ENCODE results near the gene PIK3R5.

- TF ChIP-seq CTCF (IDR thresholded peaks at IDR 0.05) (no peak), RFX5 (IDR thresholded peaks at IDR 0.05) (no peak), MAX (IDR thresholded peaks at IDR 0.05) (no peak), KDM1A (IDR thresholded peaks at IDR 0.05; ENCODE audit: low read depth) (no peak), MAZ (IDR thresholded peaks at IDR 0.05; ENCODE audit: borderline replicate concordance, low read depth, low read length) (no peak), NFE2L2 (conservative IDR thresholded peaks at IDR 0.05; ENCODE audit: low read length) (no peak), USF2 (IDR thresholded peaks at IDR 0.05) (no peak), POLR2A (IDR thresholded peaks at IDR 0.05; ENCODE audit: low read length) (no peak), BHLHE40 (IDR thresholded peaks at IDR 0.05; ENCODE audit: low read depth, low read length) (no peak), SMC3 (IDR thresholded peaks at IDR 0.05) (no peak), SREBF2 (IDR thresholded peaks at IDR 0.05) (no peak), CHD4 (IDR thresholded peaks at IDR 0.05; ENCODE audit: borderline replicate concordance) (no peak), RCOR1 (IDR thresholded peaks at IDR 0.05; ENCODE audit: low read depth, low read length) (no peak), HOXB5 (CRISPR knock-in tag; IDR thresholded peaks at IDR 0.05) (no peak)
Observed at GRCh38 chr17:8927395-8927794, 38.1 kb downstream of the PIK3R5 start.

Measured in A549 (cell line).